Right lobe of liver (tissue), 4 donors: ENCODE results near the gene ACSBG1.

Source experiments
- CTCF ChIP-seq, 4 donors: fragments of 200-600 bp in 3 of 4; fragments of 450-650 bp in 1 of 4; IDR thresholded peaks; one replicate each; pipeline versions ENCODE4 v1.5.1 to v1.8.0; 2016 to 2022; ENCODE audit warnings: antibody characterized with exemption in 4 of 4, mild to moderate bottlenecking in 2 of 4
- POLR2A ChIP-seq: fragments of 450-650 bp; IDR thresholded peaks from one replicate; pipeline ENCODE4 v1.6.1; 2017; ENCODE audit warnings: antibody characterized with exemption, mild to moderate bottlenecking
- donor health status: DM: no; HTN: no; CAD: no.
- donor health status: DM: no; HTN: no; CAD: no.
- donor health status: DM: no; HTN: yes; CAD: no.

DNA sequence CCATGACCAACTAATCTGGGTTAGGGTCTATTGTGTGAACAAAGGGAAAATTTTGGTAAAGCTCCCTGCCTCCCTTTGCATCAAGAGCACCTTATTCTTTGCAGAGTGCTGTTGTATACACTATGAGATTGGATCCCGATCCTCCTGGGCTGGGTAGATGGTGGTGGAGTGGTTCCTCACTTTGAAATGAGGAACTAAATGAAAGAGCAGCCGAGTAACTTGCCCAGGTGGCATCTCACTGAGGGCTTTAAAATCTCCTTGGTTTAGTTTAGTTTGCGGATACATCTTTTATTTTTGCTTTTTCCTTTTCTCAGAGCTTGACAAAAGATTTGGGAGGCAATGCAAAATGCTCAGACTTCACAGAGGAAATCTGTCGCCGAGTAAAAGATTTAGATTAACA lies 65.8 kb downstream of the ACSBG1 start:
- TF ChIP-seq CTCF (IDR thresholded peaks at IDR 0.05) = no peak
- TF ChIP-seq POLR2A = no peak
